Activated CD8-positive, alpha-beta T cell treated with anti-CD3 and anti-CD28 coated beads for 36 hours (primary cell): ENCODE measurements around the gene FSIP1. TPM values are rescaled to one million over a fixed set of nuclear protein-coding genes. Genes with fewer than 3 reads are reported as not detected.

ENCODE experiments used
- ATAC-seq: fragments of 200-7000 bp; cut with Tn5 transposase; one replicate; pipeline ENCODE4 v1.10.0; 2021; ENCODE audit warnings: mild to moderate bottlenecking, moderate library complexity
- CTCF ChIA-PET: fragments of 350-600 bp; sonication (Branson Sonifier 250); formaldehyde crosslinking; loops from one replicate; lab custom pipeline; 2021; ENCODE audit warnings: antibody characterized with exemption; lab: Charles Lee
- POLR2A ChIA-PET: fragments of 350-600 bp; sonication (Branson Sonifier 250); formaldehyde crosslinking; loops from one replicate; lab custom pipeline; 2021; ENCODE audit warnings: antibody characterized with exemption; lab: Charles Lee
- DNase-seq: peaks from one replicate; pipeline ENCODE4 v3.0.0-alpha.2; 2020
- H3K27ac Mint-ChIP-seq: one replicate; pipeline ENCODE4 v1.8.0; 2021; ENCODE audit warnings: mild to moderate bottlenecking, mixed read lengths
- H3K27me3 Mint-ChIP-seq: one replicate; pipeline ENCODE4 v1.8.0; 2021; ENCODE audit warnings: mixed read lengths
- H3K36me3 Mint-ChIP-seq: one replicate; pipeline ENCODE4 v1.8.0; 2021; ENCODE audit warnings: low read depth, mixed read lengths
- H3K4me1 Mint-ChIP-seq: one replicate; pipeline ENCODE4 v1.8.0; 2021; ENCODE audit warnings: low read depth, mixed read lengths
- H3K4me3 Mint-ChIP-seq: one replicate; pipeline ENCODE4 v1.8.0; 2021; ENCODE audit warnings: mild to moderate bottlenecking, moderate library complexity, mixed read lengths
- H3K9me3 Mint-ChIP-seq: one replicate; pipeline ENCODE4 v1.8.0; 2021; ENCODE audit warnings: mixed read lengths
- intact Hi-C: fragments of 100-400 bp; cut with micrococcal nuclease; formaldehyde crosslinking; loops from one replicate; pipeline ENCODE4 v1.10.0; 2022
- total RNA-seq, 2 experiments: library from RNA; stranded (reverse); gene quantifications; one replicate each; pipeline ENCODE4 v1.2.3, GENCODE V29; 2021
- TF ChIP-seq, protein P1 (sequence below): fragments of 200-600 bp; IDR thresholded peaks from one replicate; pipeline ENCODE4 v1.8.0; 2022; ENCODE audit warnings: antibody characterized with exemption, mild to moderate bottlenecking

Gene FSIP1
- total RNA-seq, 2 experiments from 2014 or later = 0.36 to 0.43 TPM

DNA sequence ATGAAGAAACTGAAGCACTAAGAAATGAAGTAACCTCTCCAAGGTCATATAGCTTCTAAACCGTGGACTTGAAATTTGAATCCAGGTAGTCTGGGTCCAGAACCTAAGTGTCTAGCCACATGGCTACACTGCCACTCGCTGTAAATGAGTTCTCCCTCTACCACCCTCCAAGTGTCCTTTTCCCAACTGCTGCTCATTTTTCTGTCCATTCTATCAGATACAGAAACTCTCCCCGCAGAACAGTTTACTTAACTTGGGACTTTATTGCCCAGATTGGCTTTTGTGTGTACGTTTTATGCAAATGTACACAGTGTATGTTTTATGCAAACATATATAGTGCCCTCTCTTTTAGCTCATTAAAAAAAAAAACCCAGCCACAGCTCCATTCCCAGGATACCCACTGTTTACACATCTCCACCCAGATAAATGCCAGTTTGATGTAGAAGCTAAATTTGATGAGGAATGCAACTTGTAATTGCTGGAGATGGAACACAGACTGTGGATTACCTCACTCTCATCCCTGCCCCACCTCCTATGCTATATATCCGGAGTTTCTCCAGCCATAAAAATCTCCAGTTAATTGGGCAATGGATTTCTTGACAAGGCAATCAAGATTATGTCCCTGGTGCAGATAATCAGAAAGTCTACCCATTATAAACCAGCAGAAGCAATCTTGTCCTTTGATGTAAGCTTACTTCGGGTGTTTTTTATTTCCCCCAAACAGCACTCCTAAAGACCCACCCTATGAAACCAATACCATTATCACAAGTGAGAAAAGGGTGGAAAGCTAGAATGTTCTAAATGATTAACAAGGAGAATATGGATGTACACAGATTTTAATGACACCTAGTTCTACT lies 159.8 kb downstream of the FSIP1 start:
- Mint-ChIP-seq H3K27ac (peak overlapping the region; percentile 96), H3K27me3 (no peaks in the 10 kb centered on the region), H3K4me3 (no peak overlapping the region), H3K4me1 (peaks cover 56% of the 10 kb centered on the region), H3K9me3 (peaks cover 5% of the 10 kb centered on the region), H3K36me3 (peaks cover 2% of the 10 kb centered on the region)
- ATAC-seq (no peak), DNase-seq (no peak)
- TF ChIP-seq, protein P1, sequence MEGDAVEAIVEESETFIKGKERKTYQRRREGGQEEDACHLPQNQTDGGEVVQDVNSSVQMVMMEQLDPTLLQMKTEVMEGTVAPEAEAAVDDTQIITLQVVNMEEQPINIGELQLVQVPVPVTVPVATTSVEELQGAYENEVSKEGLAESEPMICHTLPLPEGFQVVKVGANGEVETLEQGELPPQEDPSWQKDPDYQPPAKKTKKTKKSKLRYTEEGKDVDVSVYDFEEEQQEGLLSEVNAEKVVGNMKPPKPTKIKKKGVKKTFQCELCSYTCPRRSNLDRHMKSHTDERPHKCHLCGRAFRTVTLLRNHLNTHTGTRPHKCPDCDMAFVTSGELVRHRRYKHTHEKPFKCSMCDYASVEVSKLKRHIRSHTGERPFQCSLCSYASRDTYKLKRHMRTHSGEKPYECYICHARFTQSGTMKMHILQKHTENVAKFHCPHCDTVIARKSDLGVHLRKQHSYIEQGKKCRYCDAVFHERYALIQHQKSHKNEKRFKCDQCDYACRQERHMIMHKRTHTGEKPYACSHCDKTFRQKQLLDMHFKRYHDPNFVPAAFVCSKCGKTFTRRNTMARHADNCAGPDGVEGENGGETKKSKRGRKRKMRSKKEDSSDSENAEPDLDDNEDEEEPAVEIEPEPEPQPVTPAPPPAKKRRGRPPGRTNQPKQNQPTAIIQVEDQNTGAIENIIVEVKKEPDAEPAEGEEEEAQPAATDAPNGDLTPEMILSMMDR = no peak
- CTCF ChIA-PET = interaction anchor here (0.6 to 4.6 kb wide), 10 partner anchors 8 to 194 kb away, joined by 3 to 20 read pairs (median 4); partner anchors contain the start of gene THBS1
- POLR2A ChIA-PET = interaction anchor here (0.9 kb wide), 1 partner anchor 42 kb away, joined by 3 read pairs; no protein-coding TSS in a partner anchor
- intact Hi-C loops = no loop called here

DNA sequence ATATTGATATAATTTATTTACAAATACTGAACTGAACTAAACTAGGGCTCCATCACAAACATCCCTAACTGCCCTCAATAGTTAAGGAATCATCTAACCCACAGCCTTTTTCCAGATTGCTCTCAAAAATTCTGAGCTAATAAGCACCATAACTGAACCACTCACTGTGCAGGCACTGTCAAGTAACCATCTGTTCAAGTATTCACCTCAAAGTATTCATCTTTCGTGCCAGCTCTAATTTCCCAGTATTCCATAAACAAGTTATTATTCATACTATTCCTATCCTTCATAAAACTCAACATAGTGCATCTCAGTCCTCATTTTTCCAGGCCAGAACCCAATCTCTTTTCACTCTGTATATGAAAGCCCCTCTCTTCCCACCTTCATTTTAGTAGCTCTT lies 160.7 kb downstream of the FSIP1 start:
- Mint-ChIP-seq H3K4me3 (no peak overlapping the region), H3K27me3 (no peaks in the 10 kb centered on the region), H3K27ac (peak overlapping the region; percentile 1), H3K4me1 (peaks cover 49% of the 10 kb centered on the region), H3K36me3 (peaks cover 2% of the 10 kb centered on the region), H3K9me3 (peaks cover 5% of the 10 kb centered on the region)
- CTCF ChIA-PET = interaction anchor here (1.0 to 4.6 kb wide), 4 partner anchors 9 to 135 kb away, joined by 3 to 20 read pairs (median 4); no protein-coding TSS in a partner anchor
- POLR2A ChIA-PET = no interaction called here
- ATAC-seq (no peak), DNase-seq (no peak)
- TF ChIP-seq, protein P1 = no peak
- intact Hi-C loops = no loop called here

DNA sequence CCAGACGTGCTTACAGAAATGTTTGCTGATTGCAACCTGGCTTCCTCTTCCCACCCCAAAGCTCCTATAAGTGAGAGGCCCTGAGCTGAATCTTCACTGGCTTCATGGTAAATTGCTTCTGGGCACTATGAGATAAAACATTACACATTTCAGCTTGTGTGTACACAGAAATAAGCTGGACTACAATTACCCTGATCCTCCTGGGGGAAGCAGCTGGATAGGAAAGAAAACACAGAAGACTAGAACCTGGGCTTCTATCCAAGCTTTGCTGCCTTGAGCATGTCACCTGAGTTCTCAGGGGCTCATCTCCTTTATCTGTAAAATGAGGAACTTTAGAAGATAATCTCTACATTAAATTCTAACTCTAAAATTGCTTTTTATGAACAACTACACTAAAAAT lies 161.4 kb downstream of the FSIP1 start:
- ATAC-seq (no peak), DNase-seq (no peak)
- CTCF ChIA-PET = interaction anchor here (1.2 to 1.3 kb wide), 2 partner anchors 24 to 43 kb away, joined by 3 to 4 read pairs; no protein-coding TSS in a partner anchor
- H3K4me3 Mint-ChIP-seq = no peak overlapping the region
- peaks cover 2% of the 10 kb centered on the region for H3K36me3 Mint-ChIP-seq
- peaks cover 5% of the 10 kb centered on the region for H3K9me3 Mint-ChIP-seq
- peaks cover 41% of the 10 kb centered on the region for H3K4me1 Mint-ChIP-seq
- TF ChIP-seq, protein P1 = no peak
- H3K27me3 Mint-ChIP-seq = no peaks in the 10 kb centered on the region
- intact Hi-C loops = no loop called here
- POLR2A ChIA-PET = no interaction called here
- H3K27ac Mint-ChIP-seq = no peak overlapping the region

DNA sequence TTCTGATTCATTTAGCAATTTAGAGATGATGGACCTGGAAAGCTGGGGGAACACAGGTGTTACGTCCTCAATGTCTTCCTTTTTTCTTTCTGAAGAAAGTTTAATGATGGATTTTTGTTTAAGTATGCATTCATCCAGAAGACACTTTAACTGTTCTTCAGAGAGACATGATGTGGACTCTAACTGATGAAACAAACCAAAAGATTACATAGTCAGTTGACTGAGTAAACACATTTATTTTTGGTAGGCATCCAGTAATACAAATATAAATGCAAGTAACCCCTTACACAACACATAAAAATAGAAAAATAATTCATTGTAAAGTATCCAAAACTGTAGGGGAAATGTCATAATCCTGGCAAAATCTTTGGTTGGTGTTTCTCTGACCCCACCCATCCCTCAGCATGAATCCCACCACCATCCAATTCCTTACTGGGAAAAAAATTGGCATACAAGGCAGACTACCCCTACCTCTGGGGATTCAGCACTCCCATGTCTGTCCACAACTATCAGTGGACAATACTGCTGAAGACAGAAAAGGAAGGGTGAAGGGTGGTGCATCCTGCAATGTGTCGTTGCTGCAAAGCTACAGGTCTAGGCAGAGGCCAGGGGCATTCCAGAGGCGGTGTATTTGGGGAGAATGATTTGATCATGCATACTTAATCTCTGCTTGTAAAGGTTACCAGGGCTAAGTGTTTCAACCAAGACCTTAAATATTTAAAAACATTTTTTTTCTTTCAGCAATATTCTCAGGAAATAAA lies 164.4 kb downstream of the FSIP1 start:
- TF ChIP-seq, protein P1 = no peak
- Mint-ChIP-seq H3K27me3 (no peaks in the 10 kb centered on the region), H3K36me3 (no peaks in the 10 kb centered on the region), H3K27ac (no peak overlapping the region), H3K4me3 (no peak overlapping the region), H3K9me3 (peaks cover 12% of the 10 kb centered on the region), H3K4me1 (peaks cover 12% of the 10 kb centered on the region)
- ChIA-PET POLR2A (no interaction called here), CTCF (interaction anchor here (0.6 kb wide), 1 partner anchor 27 kb away, joined by 5 read pairs; no protein-coding TSS in a partner anchor)
- intact Hi-C loops = no loop called here
- DNase-seq (no peak), ATAC-seq (no peak)
